ENCODE measurements around the gene CCNB2.
"Not testable (repeated sequence)": the region's sequence is repeated elsewhere in the genome, so short reads cannot be mapped to it uniquely, and the experiment has no call there.

Gene CCNB2

GRCh38 chr15:59104912-59105732 is at the start of gene CCNB2:
Gene CCNB2 (plus strand): TSS chr15:59105146. CDS start chr15:59105269, 123 bp downstream.
- DNase-seq (ENCODE audit: low spot score), result peak; percentile 95

- DNase-seq (ENCODE audit: low spot score), result no peak
Observed at GRCh38 chr15:59059076-59059597, 45.8 kb upstream of the CCNB2 start.

- DNase-seq (ENCODE audit: low spot score), result no peak
Observed at GRCh38 chr15:59060348-59060747, 44.6 kb upstream of the CCNB2 start.

- DNase-seq (ENCODE audit: low spot score), result no peak
Observed at GRCh38 chr15:59063042-59063441, 41.9 kb upstream of the CCNB2 start.

GRCh38 chr15:59069430-59069829 is 35.5 kb upstream of the CCNB2 start:
- DNase-seq (ENCODE audit: low spot score), result no peak

- no peak for DNase-seq (ENCODE audit: low spot score)
Observed at GRCh38 chr15:59074607-59075006, 30.3 kb upstream of the CCNB2 start.

- DNase-seq (ENCODE audit: low spot score), result no peak
Observed at GRCh38 chr15:59087731-59088130, 17.2 kb upstream of the CCNB2 start.

- DNase-seq (ENCODE audit: low spot score), result no peak
Observed at GRCh38 chr15:59094077-59094476, 10.9 kb upstream of the CCNB2 start.

- no peak for DNase-seq (ENCODE audit: low spot score)
Observed at GRCh38 chr15:59096429-59096828, 8.5 kb upstream of the CCNB2 start.

- DNase-seq (ENCODE audit: low spot score), result no peak
Observed at GRCh38 chr15:59099162-59099685, 5.7 kb upstream of the CCNB2 start.

GRCh38 chr15:59104602-59104911 is 389 bp upstream of the CCNB2 start:
- DNase-seq (ENCODE audit: low spot score), result no peak

- DNase-seq (ENCODE audit: low spot score), result no peak
Observed at GRCh38 chr15:59105854-59106253, 908 bp downstream of the CCNB2 start.

GRCh38 chr15:59111251-59111650 is 6.3 kb downstream of the CCNB2 start:
- DNase-seq (ENCODE audit: low spot score), result no peak

- DNase-seq (ENCODE audit: low spot score), result no peak
Observed at GRCh38 chr15:59115047-59115446, 10.1 kb downstream of the CCNB2 start.

- DNase-seq (ENCODE audit: low spot score), result no peak
Observed at GRCh38 chr15:59116141-59116540, 11.2 kb downstream of the CCNB2 start.

GRCh38 chr15:59116771-59117170 is 11.8 kb downstream of the CCNB2 start:
- no peak for DNase-seq (ENCODE audit: low spot score)

GRCh38 chr15:59119625-59120024 is 14.7 kb downstream of the CCNB2 start:
- DNase-seq (ENCODE audit: low spot score), result no peak

GRCh38 chr15:59120937-59121336 is 16.0 kb downstream of the CCNB2 start:
- no peak for DNase-seq (ENCODE audit: low spot score)

- no peak for DNase-seq (ENCODE audit: low spot score)
Observed at GRCh38 chr15:59124261-59124660, 19.3 kb downstream of the CCNB2 start.

- not testable (repeated sequence) for DNase-seq (ENCODE audit: low spot score)
Observed at GRCh38 chr15:59125683-59126082, 20.7 kb downstream of the CCNB2 start.

- not testable (repeated sequence) for DNase-seq (ENCODE audit: low spot score)
Observed at GRCh38 chr15:59127255-59127654, 22.3 kb downstream of the CCNB2 start.

GRCh38 chr15:59131456-59131855 is 26.5 kb downstream of the CCNB2 start:
- no peak for DNase-seq (ENCODE audit: low spot score)

- no peak for DNase-seq (ENCODE audit: low spot score)
Observed at GRCh38 chr15:59131969-59132562, 27.1 kb downstream of the CCNB2 start.

Data from pons (tissue), 1 donor.